BLaER1 treated with 17β-estradiol and CSF1 and Interleukin-3, amounts not matched to agents 10 nM and 100 nM (cell line): ENCODE results near the gene G6PD.

ENCODE experiments used
- H3K27ac ChIP-seq, 11 experiments: shearing (Covaris generic); formaldehyde crosslinking; 2 replicates each; pipeline ENCODE4 v1.8.1; 2022
- H3K27me3 ChIP-seq, 11 experiments: shearing (Covaris generic); formaldehyde crosslinking; 2 replicates each; pipeline ENCODE4 v1.8.1; 2022
- H3K36me3 ChIP-seq, 11 experiments: shearing (Covaris generic); formaldehyde crosslinking; 2 replicates each; pipeline ENCODE4 v1.8.1; 2022
- H3K4me1 ChIP-seq, 10 experiments: shearing (Covaris generic); formaldehyde crosslinking; 2 replicates each; pipeline ENCODE4 v1.8.1; 2022
- H3K4me2 ChIP-seq, 11 experiments: shearing (Covaris generic); formaldehyde crosslinking; 2 replicates each; pipeline ENCODE4 v1.8.1; 2022
- H3K4me3 ChIP-seq, 10 experiments: shearing (Covaris generic); formaldehyde crosslinking; 2 replicates each; pipeline ENCODE4 v1.8.1; 2022
- H3K9ac ChIP-seq, 11 experiments: shearing (Covaris generic); formaldehyde crosslinking; 2 replicates each; pipeline ENCODE4 v1.8.1; 2022
- H3K9me3 ChIP-seq, 11 experiments: shearing (Covaris generic); formaldehyde crosslinking; replicated peaks in 1 of 11; 2 replicates each; pipeline ENCODE4 v1.8.1; 2022
- H4K20me1 ChIP-seq, 11 experiments: shearing (Covaris generic); formaldehyde crosslinking; 2 replicates each; pipeline ENCODE4 v1.8.1; 2022
- Cebpa-rat ChIP-seq, 11 experiments: shearing (Covaris generic); IDR thresholded peaks; 2 replicates each; pipeline ENCODE4 v1.8.1; 2022

G6PD gene

GRCh38 chrX:154519389-154519788 is 27.3 kb downstream of the G6PD start:
- Histone ChIP-seq H3K4me2 (no peak overlapping the region), H3K9me3 (peaks cover 5 to 29% (median 20%) of the 10 kb centered on the region in 11 experiments; a peak in 16 of 22 replicates), H3K36me3 (no peaks in the 10 kb centered on the region), H3K4me1 (peaks cover 12 to 19% (median 16%) of the 10 kb centered on the region in 10 experiments), H3K4me3 (no peak overlapping the region), H4K20me1 (no peaks in the 10 kb centered on the region), H3K27ac (no peak overlapping the region), H3K27me3 (peaks cover 8 to 72% (median 54%) of the 10 kb centered on the region in 11 experiments), H3K9ac (no peak overlapping the region)
- TF ChIP-seq Cebpa-rat (IDR thresholded peaks at IDR 0.05): no peak

- Histone ChIP-seq H3K27ac (peak overlapping the region in 9 of 11 experiments; percentile 57 to 92 (median 84); a peak in 18 of 22 replicates), H3K4me1 (peaks cover 15 to 37% (median 29%) of the 10 kb centered on the region in 10 experiments), H3K4me2 (peak overlapping the region; percentile 50 to 84 (median 72); a peak in 20 of 22 replicates), H3K9ac (peak overlapping the region in 9 of 11 experiments; percentile 55 to 93 (median 88); a peak in 14 of 22 replicates), H3K36me3 (no peaks in the 10 kb centered on the region; a peak in 1 of 22 replicates), H3K9me3 (peaks cover 5 to 37% (median 20%) of the 10 kb centered on the region in 11 experiments; a peak in 16 of 22 replicates), H4K20me1 (peaks cover 0 to 7% (median 0%) of the 10 kb centered on the region in 11 experiments; a peak in 1 of 22 replicates), H3K27me3 (peaks cover 8 to 65% (median 45%) of the 10 kb centered on the region in 11 experiments; a peak in 20 of 22 replicates), H3K4me3 (peak overlapping the region in 2 of 10 experiments; percentile 67 to 69; a peak in 2 of 20 replicates)
- no peak for TF ChIP-seq Cebpa-rat (IDR thresholded peaks at IDR 0.05)
Measured at GRCh38 chrX:154517101-154517781, 29.4 kb downstream of the G6PD start.

DNA sequence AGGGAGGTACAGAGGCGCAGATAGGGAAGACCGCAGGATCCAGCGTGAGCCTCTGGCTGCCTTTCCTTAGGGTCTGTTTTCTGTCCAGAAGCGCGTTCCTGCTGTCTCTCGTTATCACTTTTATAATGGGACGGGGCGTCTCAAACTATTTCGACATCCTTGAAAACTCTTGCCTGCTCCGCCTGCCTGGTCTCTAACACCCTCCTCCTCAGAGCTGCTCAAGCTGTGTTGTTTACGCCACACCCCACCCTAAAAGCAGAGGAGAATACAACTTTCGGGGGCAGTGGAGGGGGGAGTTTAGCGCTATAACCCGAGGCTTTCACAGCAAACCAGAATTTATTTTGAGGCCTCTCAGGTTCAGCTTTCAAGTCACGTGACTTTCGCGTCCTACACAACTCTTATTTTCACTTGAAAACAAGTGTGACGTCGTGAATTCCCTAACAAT is 30.0 kb downstream of the G6PD start:
- no peaks in the 10 kb centered on the region; a peak in 1 of 22 replicates for H3K36me3 ChIP-seq
- peak overlapping the region; percentile 55 to 93 (median 88) for H3K9ac ChIP-seq
- peaks cover 5 to 37% (median 20%) of the 10 kb centered on the region in 11 experiments; a peak in 16 of 22 replicates for H3K9me3 ChIP-seq
- H3K4me3 ChIP-seq: peak overlapping the region; percentile 58 to 81 (median 70)
- peaks cover 18 to 43% (median 35%) of the 10 kb centered on the region in 10 experiments for H3K4me1 ChIP-seq
- H3K27me3 ChIP-seq: peaks cover 8 to 65% (median 42%) of the 10 kb centered on the region in 11 experiments; a peak in 20 of 22 replicates
- peak overlapping the region; percentile 50 to 84 (median 72) for H3K4me2 ChIP-seq
- H4K20me1 ChIP-seq: peaks cover 0 to 8% (median 0%) of the 10 kb centered on the region in 11 experiments; a peak in 1 of 22 replicates
- H3K27ac ChIP-seq: peak overlapping the region; percentile 32 to 92 (median 78); a peak in 21 of 22 replicates
- peak in 3 of 11 experiments; percentile 19 to 48 (median 32); a peak in 1 of 22 replicates for TF ChIP-seq Cebpa-rat (IDR thresholded peaks at IDR 0.05)

- H3K4me2 ChIP-seq: peak within 1 kb of the TSS; percentile 65 to 87 (median 82)
- H3K27me3 ChIP-seq: peaks cover 8 to 71% (median 47%) of the 10 kb centered on the region in 11 experiments; a peak in 20 of 22 replicates
- no peaks in the 10 kb centered on the region; a peak in 1 of 22 replicates for H3K36me3 ChIP-seq
- peak within 1 kb of the TSS; percentile 84 to 93 (median 91) for H3K9ac ChIP-seq
- peaks cover 5 to 37% (median 20%) of the 10 kb centered on the region in 11 experiments; a peak in 16 of 22 replicates for H3K9me3 ChIP-seq
- peak within 1 kb of the TSS; percentile 79 to 92 (median 88) for H3K27ac ChIP-seq
- H3K4me3 ChIP-seq: peak within 1 kb of the TSS; percentile 58 to 81 (median 70)
- TF ChIP-seq Cebpa-rat (IDR thresholded peaks at IDR 0.05): no peak
- peaks cover 22 to 49% (median 40%) of the 10 kb centered on the region in 10 experiments for H3K4me1 ChIP-seq
- H4K20me1 ChIP-seq: peaks cover 0 to 14% (median 0%) of the 10 kb centered on the region in 11 experiments; a peak in 1 of 22 replicates
Measured at GRCh38 chrX:154515966-154516655, 30.5 kb downstream of the G6PD start, which contains the start of gene FAM3A. FAM3A (minus strand) TSS chrX:154516232; CDS start chrX:154515772, 460 bp downstream.

GRCh38 chrX:154515090-154515965 is 31.3 kb downstream of the G6PD start:
- Histone ChIP-seq H3K27me3 (peaks cover 8 to 72% (median 54%) of the 10 kb centered on the region in 11 experiments; a peak in 20 of 22 replicates), H3K27ac (peak overlapping the region; percentile 79 to 92 (median 88)), H3K9me3 (peaks cover 5 to 44% (median 21%) of the 10 kb centered on the region in 11 experiments; a peak in 18 of 22 replicates), H3K4me3 (peak overlapping the region; percentile 58 to 81 (median 70)), H4K20me1 (peaks cover 0 to 18% (median 0%) of the 10 kb centered on the region in 11 experiments; a peak in 1 of 22 replicates), H3K36me3 (peaks cover 0 to 2% (median 0%) of the 10 kb centered on the region in 11 experiments; a peak in 3 of 22 replicates), H3K9ac (peak overlapping the region; percentile 84 to 93 (median 91)), H3K4me1 (peaks cover 22 to 50% (median 40%) of the 10 kb centered on the region in 10 experiments), H3K4me2 (peak overlapping the region; percentile 62 to 87 (median 82))
- no peak for TF ChIP-seq Cebpa-rat (IDR thresholded peaks at IDR 0.05)

- H3K9ac ChIP-seq: no peak overlapping the region
- peaks cover 0 to 18% (median 10%) of the 10 kb centered on the region in 11 experiments; a peak in 13 of 22 replicates for H3K36me3 ChIP-seq
- H3K27ac ChIP-seq: no peak overlapping the region
- peaks cover 11 to 73% (median 57%) of the 10 kb centered on the region in 11 experiments; a peak in 21 of 22 replicates for H3K27me3 ChIP-seq
- H4K20me1 ChIP-seq: peaks cover 0 to 18% (median 0%) of the 10 kb centered on the region in 11 experiments; a peak in 1 of 22 replicates
- TF ChIP-seq Cebpa-rat (IDR thresholded peaks at IDR 0.05): no peak
- peaks cover 22 to 50% (median 40%) of the 10 kb centered on the region in 10 experiments for H3K4me1 ChIP-seq
- peaks cover 15 to 60% (median 35%) of the 10 kb centered on the region in 11 experiments for H3K9me3 ChIP-seq
- H3K4me3 ChIP-seq: no peak overlapping the region
- H3K4me2 ChIP-seq: peak overlapping the region in 3 of 11 experiments; percentile 1 to 13 (median 5); a peak in 1 of 22 replicates
Measured at GRCh38 chrX:154513716-154514115, 32.9 kb downstream of the G6PD start.

- H3K4me3 ChIP-seq: no peak overlapping the region
- no peak overlapping the region for H3K9ac ChIP-seq
- peaks cover 0 to 18% (median 0%) of the 10 kb centered on the region in 11 experiments; a peak in 1 of 22 replicates for H4K20me1 ChIP-seq
- peak overlapping the region in 6 of 11 experiments; percentile 1 to 56 (median 30); a peak in 4 of 22 replicates for H3K4me2 ChIP-seq
- no peak for TF ChIP-seq Cebpa-rat (IDR thresholded peaks at IDR 0.05)
- H3K36me3 ChIP-seq: peaks cover 0 to 21% (median 11%) of the 10 kb centered on the region in 11 experiments; a peak in 13 of 22 replicates
- H3K4me1 ChIP-seq: peaks cover 22 to 50% (median 40%) of the 10 kb centered on the region in 10 experiments
- peaks cover 17 to 65% (median 37%) of the 10 kb centered on the region in 11 experiments for H3K9me3 ChIP-seq
- no peak overlapping the region for H3K27ac ChIP-seq
- H3K27me3 ChIP-seq: peaks cover 9 to 71% (median 56%) of the 10 kb centered on the region in 11 experiments; a peak in 21 of 22 replicates
Measured at GRCh38 chrX:154512879-154513553, 33.6 kb downstream of the G6PD start.
